GM21360 (cell line): ENCODE measurements around the gene OR2T11.
A peak's percentile ranks its signal among the peaks of the same experiment; 100 is the strongest.
"Not testable (repeated sequence)": the region's sequence is repeated elsewhere in the genome, so short reads cannot be mapped to it uniquely, and the experiment has no call there.

Experiments
- ATAC-seq: cut with Tn5 transposase; IDR thresholded peaks from one replicate; pipeline ENCODE4 v1.9.1; 2021; ENCODE audit warnings: mild to moderate bottlenecking, moderate library complexity; ENCODE audit not compliant: unreplicated experiment

The OR2T11 gene, protein sequence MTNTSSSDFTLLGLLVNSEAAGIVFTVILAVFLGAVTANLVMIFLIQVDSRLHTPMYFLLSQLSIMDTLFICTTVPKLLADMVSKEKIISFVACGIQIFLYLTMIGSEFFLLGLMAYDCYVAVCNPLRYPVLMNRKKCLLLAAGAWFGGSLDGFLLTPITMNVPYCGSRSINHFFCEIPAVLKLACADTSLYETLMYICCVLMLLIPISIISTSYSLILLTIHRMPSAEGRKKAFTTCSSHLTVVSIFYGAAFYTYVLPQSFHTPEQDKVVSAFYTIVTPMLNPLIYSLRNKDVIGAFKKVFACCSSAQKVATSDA

DNA sequence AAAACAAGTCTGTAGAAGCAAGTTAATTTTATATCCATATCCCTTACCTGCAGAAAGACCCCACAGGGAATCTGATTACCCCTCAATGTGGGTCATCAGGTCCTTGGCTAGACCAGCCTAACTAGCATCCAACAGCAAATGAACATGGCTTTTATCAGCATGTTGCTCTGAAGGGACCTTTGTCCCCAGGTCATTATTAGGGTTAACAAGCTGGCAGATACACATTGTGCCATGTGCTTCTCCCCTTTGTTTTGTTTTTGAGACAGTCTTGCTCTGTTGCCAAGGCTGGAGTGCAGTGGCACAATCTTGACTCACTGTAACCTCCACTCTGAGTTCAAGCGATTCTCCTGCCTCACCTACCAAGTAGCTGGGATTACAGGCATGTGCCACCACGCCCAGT, at the start of gene OR2T11:
Gene OR2T11 (minus strand): TSS at position 101 of the 400 bp plus-strand sequence. CDS start 7,963 bp downstream, outside the sequence.
- not testable (repeated sequence) for ATAC-seq

DNA sequence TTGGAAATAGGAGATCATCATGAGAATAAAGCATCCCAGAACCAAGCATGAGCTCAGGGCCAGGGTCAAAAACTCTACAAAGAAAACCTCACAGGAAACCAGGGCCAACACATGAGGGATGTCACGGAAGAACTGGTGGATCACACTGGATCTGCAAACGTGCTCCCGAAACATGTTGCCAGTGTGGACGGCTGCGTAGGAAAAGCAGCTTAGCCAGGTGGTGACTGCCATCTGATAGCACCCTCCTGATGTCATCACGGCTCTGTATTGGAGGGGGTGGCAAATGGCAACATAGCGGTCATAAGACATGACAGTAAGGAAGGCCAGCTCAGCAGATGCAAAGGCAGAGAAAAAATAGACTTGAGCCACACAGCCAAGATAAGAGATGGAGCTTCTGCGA, 46.8 kb upstream of the OR2T11 start:
- ATAC-seq = no peak

DNA sequence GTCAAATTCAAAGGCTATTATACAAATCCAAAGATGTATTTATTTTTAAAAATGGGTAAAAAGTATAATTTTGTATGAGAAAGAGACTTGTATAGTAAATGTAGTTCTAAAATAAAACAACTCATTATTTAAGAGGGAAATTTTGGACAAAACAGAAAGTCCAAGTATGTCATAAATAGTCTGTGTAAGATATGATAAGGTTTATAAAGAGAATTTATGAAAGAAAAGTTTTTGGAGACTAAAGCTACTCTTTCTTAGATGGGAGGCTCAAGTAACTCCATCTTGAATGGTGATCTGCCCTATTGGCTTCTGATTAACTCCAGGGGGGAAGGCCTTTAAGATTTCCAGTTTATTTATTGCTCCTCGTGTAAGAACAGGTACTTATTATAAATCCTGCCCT, 35.1 kb upstream of the OR2T11 start:
- no peak for ATAC-seq

DNA sequence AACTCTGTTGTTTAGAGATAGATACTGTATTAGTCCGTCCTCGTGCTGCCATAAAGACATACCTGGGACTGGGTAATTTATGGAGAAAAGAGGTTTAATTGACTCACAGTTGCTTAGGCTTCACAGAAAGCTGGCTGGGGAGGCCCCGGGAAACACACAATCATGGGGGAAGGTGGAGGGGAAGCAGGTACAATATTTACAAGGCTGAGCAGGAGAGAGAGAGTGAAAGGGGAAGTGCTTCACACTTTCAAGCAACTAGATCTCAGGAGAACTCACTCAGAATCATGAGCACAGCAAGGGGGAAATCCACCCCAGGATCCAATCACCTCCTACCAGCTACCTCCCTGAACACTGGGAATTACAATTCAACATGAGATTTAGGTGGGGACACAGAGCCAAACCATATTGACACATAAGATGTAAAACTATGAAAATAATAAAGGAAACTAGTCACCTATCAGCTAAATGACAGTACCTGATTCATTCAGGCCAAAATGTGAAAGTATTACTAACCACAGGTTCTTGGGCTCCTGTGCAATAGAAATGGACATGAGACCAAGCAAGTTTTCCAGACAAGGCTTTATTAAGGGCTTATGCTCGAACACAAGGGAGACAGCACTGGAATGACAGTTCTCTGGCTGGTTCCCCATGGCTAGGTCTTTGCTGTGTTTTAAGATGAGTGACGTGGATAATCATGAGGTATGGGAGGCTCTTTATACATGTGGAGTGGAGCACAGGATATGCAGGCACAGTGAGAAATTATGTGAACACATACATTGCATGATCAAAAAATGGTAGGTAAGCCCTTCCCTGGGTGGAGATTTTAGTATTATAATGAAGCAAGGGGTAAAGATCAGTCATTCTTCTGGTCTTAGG, 28.8 kb upstream of the OR2T11 start:
- peak; percentile 98 for ATAC-seq

DNA sequence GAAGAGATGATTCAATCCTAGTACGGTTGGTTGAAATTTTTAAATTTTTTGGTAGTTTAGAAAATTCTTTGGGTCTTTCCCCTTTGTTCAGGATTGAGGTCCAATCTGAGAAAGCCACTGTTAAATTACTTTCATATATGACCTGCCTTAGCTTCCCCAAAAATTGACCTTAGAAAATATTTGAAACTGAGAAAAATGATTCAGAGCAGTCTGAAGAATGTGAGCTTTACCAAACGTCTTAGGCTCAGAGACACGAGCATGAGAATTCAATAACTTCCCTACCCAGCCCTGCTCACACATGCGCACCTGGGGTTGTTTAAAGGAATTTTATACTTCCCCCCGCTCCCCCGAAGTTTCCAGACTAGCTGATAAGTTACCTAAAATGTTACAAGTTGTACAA, 21.9 kb upstream of the OR2T11 start:
- peak; percentile 43 for ATAC-seq

DNA sequence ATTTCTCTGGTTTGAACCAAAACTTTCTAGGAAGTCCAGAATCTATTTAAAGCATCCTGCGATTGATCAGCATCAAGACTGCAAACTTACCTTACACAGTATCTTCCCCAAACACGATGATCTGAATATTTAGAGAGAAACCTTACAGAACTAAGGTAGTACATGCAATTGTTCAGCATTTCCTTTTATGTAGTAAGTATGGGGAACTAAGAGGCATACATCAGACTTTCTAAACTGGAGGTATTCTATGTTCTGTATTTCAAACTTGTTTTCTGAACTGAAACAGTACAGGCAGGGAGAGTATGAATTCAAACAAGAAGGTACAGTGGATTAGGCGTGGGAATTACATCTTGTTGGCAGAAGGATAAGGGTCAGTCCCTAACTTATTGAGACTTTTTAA, 20.5 kb upstream of the OR2T11 start, which contains the start of gene OR2T27:
Gene OR2T27 (minus strand): TSS at position 175 of the 400 bp plus-strand sequence. CDS start 4,644 bp downstream, outside the sequence.
- ATAC-seq = not testable (repeated sequence)

DNA sequence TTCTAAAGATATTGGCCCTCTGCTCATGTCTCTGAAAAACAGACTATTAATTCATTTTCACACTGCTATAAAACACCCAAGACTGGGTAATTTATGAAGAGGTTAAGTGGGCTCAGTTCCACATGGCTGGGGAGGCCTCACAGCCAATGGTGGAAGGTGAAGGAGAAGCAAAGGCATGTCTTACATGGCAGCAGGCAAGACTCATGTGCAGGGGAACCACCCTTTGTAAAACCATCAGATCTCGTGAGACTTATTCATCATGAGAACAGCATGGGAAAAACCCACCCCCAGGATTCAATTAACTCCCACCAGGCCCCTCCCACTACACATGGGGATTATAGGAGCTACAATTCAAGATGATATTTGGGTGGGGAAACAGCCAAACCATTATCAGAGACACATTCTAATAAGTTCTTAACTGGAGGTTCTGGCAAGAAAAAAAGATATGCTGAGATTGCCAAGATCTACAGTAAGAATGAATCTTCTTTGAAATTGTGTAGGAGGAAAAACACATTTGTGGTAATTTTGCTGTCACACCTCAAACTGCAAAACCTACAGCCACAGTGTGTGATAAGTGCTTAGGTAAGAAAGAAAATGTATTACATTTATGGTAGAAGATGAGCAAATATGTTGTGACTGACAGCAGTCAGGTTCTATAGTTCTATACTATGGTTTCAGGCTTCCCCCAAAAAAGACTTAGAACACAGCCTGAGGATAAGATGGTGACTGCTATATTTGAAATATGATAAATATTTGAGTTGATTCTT, 14.1 kb upstream of the OR2T11 start:
- not testable (repeated sequence) for ATAC-seq

DNA sequence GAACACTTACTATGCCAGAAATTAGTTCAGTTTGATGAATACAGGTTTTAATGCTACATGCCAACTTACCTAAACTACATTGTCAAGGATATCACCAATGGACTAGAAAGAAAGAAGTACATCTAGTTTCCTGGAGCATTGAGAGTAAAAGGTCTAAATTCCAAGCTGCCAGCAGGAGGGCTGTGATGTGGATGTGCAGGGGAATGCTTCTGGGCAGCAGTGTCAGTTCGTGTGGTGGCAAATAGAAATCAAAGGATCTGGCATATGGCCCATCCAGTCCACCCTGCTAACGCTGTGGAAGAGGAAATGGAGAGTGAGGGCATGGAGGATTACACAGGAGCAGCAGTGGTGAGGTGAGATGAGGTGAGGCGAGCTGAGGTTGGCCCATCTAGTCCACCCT, 10.3 kb upstream of the OR2T11 start, which contains the start of gene OR2T35:
Gene OR2T35 (minus strand): TSS at position 101 of the 400 bp plus-strand sequence. CDS start 6,020 bp downstream, outside the sequence.
- ATAC-seq = not testable (repeated sequence)

DNA sequence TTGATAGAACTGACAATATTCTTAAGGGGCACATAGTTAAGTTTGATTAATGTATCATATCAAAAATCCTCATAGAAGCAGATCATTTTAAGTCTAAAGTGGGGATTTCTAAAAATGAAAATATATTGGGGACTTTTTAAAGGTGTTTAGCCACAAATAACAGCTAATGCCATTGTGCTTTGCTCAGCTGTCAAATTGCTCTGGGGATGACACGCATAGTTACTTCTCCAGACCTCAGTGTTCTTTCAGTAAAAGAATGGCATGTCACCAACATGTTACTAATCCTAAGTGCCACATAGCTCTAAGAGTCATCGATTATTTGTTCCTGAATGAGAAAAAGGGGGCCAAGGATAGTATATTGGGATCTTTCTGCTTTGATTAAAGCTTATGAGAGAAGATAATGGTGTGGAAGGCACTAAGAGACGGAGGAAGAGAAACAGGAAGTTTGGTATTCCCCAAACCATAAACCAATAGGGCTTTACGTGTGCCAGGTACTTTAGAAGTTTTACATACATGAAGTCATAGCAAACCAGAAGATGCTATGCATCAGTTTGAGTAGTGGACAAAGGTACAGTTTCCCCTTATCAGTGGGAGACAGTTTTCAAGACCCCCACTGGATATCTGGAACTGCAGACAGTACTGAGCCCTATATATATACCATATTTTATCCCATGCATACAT, 8.2 kb upstream of the OR2T11 start:
- peak; percentile 71 for ATAC-seq

DNA sequence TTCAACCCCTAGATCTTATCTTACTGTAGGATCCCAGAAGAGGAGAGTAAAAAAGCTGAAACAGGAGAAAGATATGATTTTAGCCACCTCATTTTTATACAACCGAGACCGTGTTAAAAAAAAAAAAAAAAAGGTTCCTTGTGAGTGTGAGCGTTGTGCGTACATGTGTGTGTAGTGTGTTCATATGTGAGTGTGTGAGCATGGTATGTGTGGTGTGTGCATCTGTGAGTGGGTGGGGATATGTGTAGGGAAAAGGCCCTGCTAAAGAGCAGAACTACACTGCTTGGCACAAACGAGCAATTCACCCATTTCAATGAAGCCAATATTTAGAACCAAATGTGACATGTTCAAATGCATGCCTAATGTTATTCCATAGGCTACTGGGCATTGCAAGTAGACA, 6.7 kb upstream of the OR2T11 start:
- not testable (repeated sequence) for ATAC-seq

DNA sequence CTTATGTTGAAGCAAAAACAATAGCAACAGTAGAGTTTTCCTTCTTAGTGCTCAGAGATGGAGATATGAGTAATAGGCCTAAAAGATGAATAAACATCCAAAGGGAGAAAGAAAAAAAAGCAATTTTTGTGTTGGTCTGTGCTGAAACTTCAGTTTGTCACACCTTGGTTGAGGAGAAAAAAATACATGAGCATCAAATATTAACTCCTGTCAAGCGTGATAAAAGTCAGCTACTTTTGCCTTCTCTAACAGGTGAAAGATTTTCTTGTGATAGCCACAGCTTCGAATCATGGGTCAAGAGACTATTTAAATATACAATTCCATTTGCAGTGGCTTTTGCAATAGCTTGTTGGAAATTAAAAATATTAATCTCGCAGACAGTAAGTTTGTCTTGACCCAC, 6.0 kb upstream of the OR2T11 start:
- peak; percentile 46 for ATAC-seq

DNA sequence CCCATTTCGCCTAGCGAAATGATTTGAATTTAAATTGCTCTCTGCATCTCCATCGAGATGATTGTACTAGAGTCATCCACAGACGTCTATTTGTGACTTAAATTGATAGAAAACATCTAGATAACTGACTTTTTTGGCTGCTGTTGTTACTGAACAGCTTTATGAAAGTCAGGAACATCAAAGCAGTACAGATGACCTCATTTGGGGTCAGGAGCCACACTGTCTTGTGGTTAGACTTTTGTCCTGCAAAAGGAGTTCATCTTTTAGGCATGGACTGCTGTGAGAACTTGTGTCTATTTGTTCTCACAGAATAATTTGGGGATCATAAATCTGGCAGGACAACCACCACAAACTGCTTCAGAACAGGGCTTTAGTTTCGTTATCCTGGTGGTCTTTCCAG, 4.8 kb upstream of the OR2T11 start:
- peak; percentile 26 for ATAC-seq

DNA sequence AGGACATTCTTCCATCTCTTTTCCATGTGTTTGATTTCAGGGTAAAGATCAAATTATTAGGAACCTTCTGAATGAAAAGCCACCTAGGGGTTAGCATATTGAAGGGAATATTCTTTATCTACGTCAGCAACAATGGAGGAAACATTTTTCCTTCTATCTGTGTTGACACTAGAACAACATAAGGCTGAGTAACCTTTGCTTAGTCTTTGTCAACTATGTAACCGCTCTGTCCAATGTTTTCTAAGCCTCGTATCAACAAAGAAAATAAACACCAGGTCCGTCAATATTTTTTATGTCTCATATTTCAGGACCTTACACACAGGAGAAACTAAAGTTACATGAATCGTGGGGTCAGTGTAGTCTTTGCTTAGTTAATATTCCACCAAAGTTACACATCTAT, 1.7 kb upstream of the OR2T11 start:
- ATAC-seq = not testable (repeated sequence)

DNA sequence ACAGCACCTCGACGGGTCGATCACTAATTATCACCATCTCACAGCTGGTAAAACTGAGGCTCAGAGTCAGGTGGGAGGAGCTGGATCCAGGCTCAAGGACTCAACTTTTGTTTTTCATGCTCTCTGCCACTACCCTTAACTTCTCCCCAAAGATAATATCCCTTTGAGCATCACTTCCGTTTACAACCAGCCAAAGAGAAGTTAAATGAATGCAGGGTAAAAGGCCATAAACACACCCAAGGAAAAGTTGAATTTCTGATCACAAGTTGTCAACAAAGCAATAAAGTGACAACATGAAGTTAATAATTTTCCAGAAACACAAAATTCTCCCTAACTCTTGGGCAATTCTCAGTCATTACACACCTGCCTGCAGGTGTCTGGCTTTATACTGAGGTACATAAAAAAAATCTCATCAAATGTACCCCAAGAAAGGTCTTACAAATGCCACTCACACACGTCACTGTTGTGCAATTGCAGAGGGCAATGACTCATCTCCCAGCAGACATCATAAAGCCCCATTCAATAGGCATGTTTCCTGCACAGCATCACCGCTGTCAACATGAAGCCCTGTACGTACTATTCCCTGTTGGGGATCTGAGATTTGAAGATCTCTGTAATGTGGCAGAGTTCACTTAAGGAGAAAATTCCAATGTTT, 3.4 kb downstream of the OR2T11 start:
- no peak for ATAC-seq

DNA sequence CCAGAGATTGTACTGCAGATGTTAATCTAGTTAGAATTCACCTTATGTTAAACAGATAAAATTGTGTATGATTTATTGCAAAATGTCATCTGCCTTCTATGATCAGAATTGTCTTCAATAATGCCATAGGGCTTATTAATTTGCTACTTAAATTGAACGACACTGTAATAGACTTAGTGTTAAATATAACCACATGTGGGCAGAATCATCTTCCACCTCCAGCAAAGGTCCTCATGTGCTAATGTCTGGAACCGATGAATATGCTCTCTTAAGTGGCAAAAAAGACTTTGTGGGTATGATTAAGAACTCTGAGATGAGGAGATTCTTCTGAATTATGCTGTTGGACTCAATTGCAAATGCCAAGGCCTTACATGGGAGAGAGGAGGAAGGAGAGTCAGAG, 4.3 kb downstream of the OR2T11 start:
- ATAC-seq = no peak

DNA sequence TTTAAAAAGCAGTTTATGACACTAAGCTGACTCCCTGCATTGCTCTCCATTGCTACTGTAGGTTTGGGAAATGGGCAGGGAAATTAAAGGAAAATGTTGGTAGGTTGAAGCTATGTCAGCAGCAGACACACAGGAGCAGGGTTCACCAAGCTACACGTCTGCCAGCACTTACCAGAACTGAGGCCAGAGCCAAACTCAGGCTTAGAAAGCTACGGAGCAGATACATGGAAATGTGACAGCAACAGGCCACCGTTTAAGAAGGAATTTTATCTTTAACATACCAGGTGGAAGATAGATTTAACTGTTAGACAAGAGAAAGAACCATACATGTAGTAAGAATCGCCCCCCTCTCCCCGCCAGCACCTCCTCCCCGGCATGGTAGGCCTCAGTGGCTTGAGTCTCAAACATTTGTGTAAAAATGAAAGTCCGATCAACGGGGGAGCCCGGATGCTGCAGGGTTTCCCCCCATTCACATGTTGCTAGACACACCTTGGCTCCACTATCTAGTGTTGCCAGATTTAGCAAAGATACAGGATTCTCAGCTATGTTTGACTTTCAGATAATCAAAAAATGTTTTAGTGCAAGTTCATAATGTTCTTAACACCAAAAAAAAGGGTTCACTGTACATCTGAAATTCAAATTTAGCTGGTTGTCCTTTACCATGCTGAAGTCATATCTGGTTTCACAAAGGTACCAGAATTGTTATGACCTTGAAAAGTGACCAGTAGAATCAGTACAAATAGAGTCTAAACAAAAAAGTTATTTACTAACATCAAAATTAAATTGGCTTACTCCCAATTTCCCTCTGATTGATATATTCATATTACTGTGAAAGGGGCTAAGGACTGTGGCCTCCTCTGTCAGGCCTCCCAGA, 6.7 kb downstream of the OR2T11 start:
- ATAC-seq = peak; percentile 94

DNA sequence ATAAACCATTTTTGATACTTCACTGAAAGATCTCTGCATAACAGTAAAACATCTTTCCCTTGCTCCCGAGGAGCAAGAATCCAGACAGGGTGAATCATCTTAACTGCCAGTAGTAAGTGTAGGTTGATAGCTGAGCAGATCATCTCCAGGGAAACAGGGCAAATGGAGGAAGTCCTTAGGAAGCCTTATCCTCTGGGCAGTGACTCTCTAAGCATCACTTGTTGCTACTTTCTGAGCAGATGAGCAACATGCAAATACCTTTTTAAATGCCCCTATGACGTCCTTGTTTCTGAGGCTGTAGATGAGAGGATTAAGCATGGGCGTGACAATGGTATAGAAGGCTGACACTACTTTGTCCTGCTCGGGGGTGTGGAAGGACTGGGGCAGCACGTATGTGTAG, 8.9 kb downstream of the OR2T11 start:
- no peak for ATAC-seq

DNA sequence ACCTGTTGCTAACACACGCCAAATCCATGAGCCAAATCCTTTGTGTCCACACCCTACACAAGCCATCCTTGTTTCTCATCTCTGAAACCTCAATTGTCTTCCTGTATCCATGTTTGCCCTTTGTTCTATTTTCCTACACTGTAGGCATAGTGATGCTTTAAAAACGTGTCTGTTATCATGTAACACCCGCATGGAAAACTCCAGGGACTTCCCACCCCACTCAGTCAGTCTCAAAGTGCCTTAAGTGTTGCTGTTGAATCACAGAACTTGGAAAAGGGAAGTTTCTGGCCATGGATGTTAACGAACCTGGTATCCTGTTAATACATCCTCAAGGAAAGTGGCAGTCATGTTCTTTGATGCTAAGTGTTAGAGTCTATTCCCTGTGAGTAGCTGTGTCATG, 9.7 kb downstream of the OR2T11 start:
- no peak for ATAC-seq

DNA sequence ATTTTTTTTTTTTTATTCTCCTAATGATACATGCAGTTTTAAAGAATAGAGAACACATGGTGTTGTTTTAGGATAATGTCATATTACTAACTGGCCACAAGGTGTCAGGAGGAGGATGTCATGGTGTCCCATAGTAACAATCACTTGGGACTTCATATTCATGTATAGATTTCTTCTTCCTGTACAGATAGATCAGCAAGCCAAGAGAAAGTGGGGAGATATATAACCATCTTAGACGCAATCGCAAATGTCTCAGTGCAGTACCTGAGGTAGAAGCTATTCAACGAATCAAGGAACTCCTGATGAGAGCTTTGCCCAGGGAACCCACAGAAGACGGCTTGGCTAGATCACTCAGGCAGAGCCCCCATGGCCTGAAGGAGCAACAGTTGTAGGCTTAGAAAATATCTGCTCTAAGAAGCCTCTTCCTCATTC, 12.3 kb downstream of the OR2T11 start:
- ATAC-seq = peak; percentile 95
